ENCODE measurements around the gene SMYD3.

Gene SMYD3

GRCh38 chr1:245937316-245938045 lies 569.6 kb downstream of the SMYD3 start:
- Histone ChIP-seq H3K36me3 (ENCODE audit: control insufficient read depth, insufficient read depth, low read length) (no peaks in the 10 kb centered on the region), H3K4me1 (ENCODE audit: control insufficient read depth, insufficient read depth, low read length, poor library complexity, severe bottlenecking) (peaks cover 7% of the 10 kb centered on the region), H3K9me3 (ENCODE audit: control insufficient read depth, low read length) (no peaks in the 10 kb centered on the region), H3K4me3 (ENCODE audit: extremely low read depth, insufficient read depth, low read length, poor library complexity, severe bottlenecking) (no peak overlapping the region), H3K27ac (ENCODE audit: low read depth, low read length, severe bottlenecking) (no peak overlapping the region)
- WGBS, 2 experiments (ENCODE audit: insufficient coverage in 2 of 2), result 95 to 96% methylated on average over 2 to 6 of the region's 8 CpGs

GRCh38 chr1:245934409-245934808 lies 572.7 kb downstream of the SMYD3 start:
- Histone ChIP-seq H3K27ac (ENCODE audit: low read depth, low read length, severe bottlenecking) (no peak overlapping the region), H3K4me1 (ENCODE audit: control insufficient read depth, insufficient read depth, low read length, poor library complexity, severe bottlenecking) (no peaks in the 10 kb centered on the region)
- 95% methylated on average over 5 of the region's 7 CpGs; no CpG with 5 or more reads in 1 of the 2 experiments for WGBS, 2 experiments (ENCODE audit: insufficient coverage in 2 of 2)

GRCh38 chr1:245933431-245934045 lies 573.5 kb downstream of the SMYD3 start:
- no peaks in the 10 kb centered on the region for H3K36me3 ChIP-seq (ENCODE audit: control insufficient read depth, insufficient read depth, low read length)
- no peaks in the 10 kb centered on the region for H3K4me1 ChIP-seq (ENCODE audit: control insufficient read depth, insufficient read depth, low read length, poor library complexity, severe bottlenecking)
- H3K9me3 ChIP-seq (ENCODE audit: control insufficient read depth, low read length), result no peaks in the 10 kb centered on the region
- H3K4me3 ChIP-seq (ENCODE audit: extremely low read depth, insufficient read depth, low read length, poor library complexity, severe bottlenecking), result no peak overlapping the region
- 0% methylated on average over 1 of the region's 2 CpGs for WGBS, 2 experiments (ENCODE audit: insufficient coverage in 2 of 2)
- no peak overlapping the region for H3K27ac ChIP-seq (ENCODE audit: low read depth, low read length, severe bottlenecking)

More at GRCh38 chr1:245934409-245934808, 572.7 kb downstream of the SMYD3 start:
- H3K4me3 ChIP-seq (ENCODE audit: extremely low read depth, insufficient read depth, low read length, poor library complexity, severe bottlenecking), result no peak overlapping the region
- no peaks in the 10 kb centered on the region for H3K9me3 ChIP-seq (ENCODE audit: control insufficient read depth, low read length)
- no peaks in the 10 kb centered on the region for H3K36me3 ChIP-seq (ENCODE audit: control insufficient read depth, insufficient read depth, low read length)

- no peak overlapping the region for H3K27ac ChIP-seq (ENCODE audit: low read depth, low read length, severe bottlenecking)
- no peaks in the 10 kb centered on the region for H3K9me3 ChIP-seq (ENCODE audit: control insufficient read depth, low read length)
- H3K4me1 ChIP-seq (ENCODE audit: control insufficient read depth, insufficient read depth, low read length, poor library complexity, severe bottlenecking), result no peaks in the 10 kb centered on the region
- 90 to 92% methylated on average over 7 of the region's 8 CpGs for WGBS, 2 experiments (ENCODE audit: insufficient coverage in 2 of 2)
- no peak overlapping the region for H3K4me3 ChIP-seq (ENCODE audit: extremely low read depth, insufficient read depth, low read length, poor library complexity, severe bottlenecking)
- H3K36me3 ChIP-seq (ENCODE audit: control insufficient read depth, insufficient read depth, low read length), result no peaks in the 10 kb centered on the region
Observed at GRCh38 chr1:245932302-245932972, 574.6 kb downstream of the SMYD3 start.

GRCh38 chr1:245931450-245931849 lies 575.6 kb downstream of the SMYD3 start:
- Histone ChIP-seq H3K4me1 (ENCODE audit: control insufficient read depth, insufficient read depth, low read length, poor library complexity, severe bottlenecking) (no peaks in the 10 kb centered on the region), H3K36me3 (ENCODE audit: control insufficient read depth, insufficient read depth, low read length) (no peaks in the 10 kb centered on the region), H3K4me3 (ENCODE audit: extremely low read depth, insufficient read depth, low read length, poor library complexity, severe bottlenecking) (no peak overlapping the region), H3K9me3 (ENCODE audit: control insufficient read depth, low read length) (no peaks in the 10 kb centered on the region), H3K27ac (ENCODE audit: low read depth, low read length, severe bottlenecking) (no peak overlapping the region)
- WGBS, 2 experiments (ENCODE audit: insufficient coverage in 2 of 2), result 91 to 100% methylated on average over 1 to 3 of the region's 3 CpGs

GRCh38 chr1:245929224-245929623 lies 577.9 kb downstream of the SMYD3 start:
- H3K9me3 ChIP-seq (ENCODE audit: control insufficient read depth, low read length), result no peaks in the 10 kb centered on the region

GRCh38 chr1:245926888-245927287 lies 580.2 kb downstream of the SMYD3 start:
- Histone ChIP-seq H3K4me1 (ENCODE audit: control insufficient read depth, insufficient read depth, low read length, poor library complexity, severe bottlenecking) (no peaks in the 10 kb centered on the region), H3K27ac (ENCODE audit: low read depth, low read length, severe bottlenecking) (no peak overlapping the region), H3K9me3 (ENCODE audit: control insufficient read depth, low read length) (no peaks in the 10 kb centered on the region), H3K36me3 (ENCODE audit: control insufficient read depth, insufficient read depth, low read length) (no peaks in the 10 kb centered on the region), H3K4me3 (ENCODE audit: extremely low read depth, insufficient read depth, low read length, poor library complexity, severe bottlenecking) (no peak overlapping the region)
- 60 to 100% methylated on average over 2 of the region's 3 CpGs for WGBS, 2 experiments (ENCODE audit: insufficient coverage in 2 of 2)

More at GRCh38 chr1:245929224-245929623, 577.9 kb downstream of the SMYD3 start:
- 95% methylated on average over 5 to 7 of the region's 7 CpGs for WGBS, 2 experiments (ENCODE audit: insufficient coverage in 2 of 2)
- Histone ChIP-seq H3K36me3 (ENCODE audit: control insufficient read depth, insufficient read depth, low read length) (no peaks in the 10 kb centered on the region), H3K4me1 (ENCODE audit: control insufficient read depth, insufficient read depth, low read length, poor library complexity, severe bottlenecking) (no peaks in the 10 kb centered on the region), H3K4me3 (ENCODE audit: extremely low read depth, insufficient read depth, low read length, poor library complexity, severe bottlenecking) (no peak overlapping the region), H3K27ac (ENCODE audit: low read depth, low read length, severe bottlenecking) (no peak overlapping the region)

GRCh38 chr1:245923215-245923614 lies 583.9 kb downstream of the SMYD3 start:
- WGBS, 2 experiments (ENCODE audit: insufficient coverage in 2 of 2), result 85 to 96% methylated on average over 6 of the region's 7 CpGs
- no peaks in the 10 kb centered on the region for H3K9me3 ChIP-seq (ENCODE audit: control insufficient read depth, low read length)
- no peaks in the 10 kb centered on the region for H3K36me3 ChIP-seq (ENCODE audit: control insufficient read depth, insufficient read depth, low read length)
- H3K4me1 ChIP-seq (ENCODE audit: control insufficient read depth, insufficient read depth, low read length, poor library complexity, severe bottlenecking), result no peaks in the 10 kb centered on the region
- no peak overlapping the region for H3K27ac ChIP-seq (ENCODE audit: low read depth, low read length, severe bottlenecking)
- H3K4me3 ChIP-seq (ENCODE audit: extremely low read depth, insufficient read depth, low read length, poor library complexity, severe bottlenecking), result no peak overlapping the region

GRCh38 chr1:245921417-245921816 lies 585.7 kb downstream of the SMYD3 start:
- Histone ChIP-seq H3K9me3 (ENCODE audit: control insufficient read depth, low read length) (no peaks in the 10 kb centered on the region), H3K27ac (ENCODE audit: low read depth, low read length, severe bottlenecking) (no peak overlapping the region), H3K4me1 (ENCODE audit: control insufficient read depth, insufficient read depth, low read length, poor library complexity, severe bottlenecking) (no peaks in the 10 kb centered on the region), H3K4me3 (ENCODE audit: extremely low read depth, insufficient read depth, low read length, poor library complexity, severe bottlenecking) (no peak overlapping the region), H3K36me3 (ENCODE audit: control insufficient read depth, insufficient read depth, low read length) (no peaks in the 10 kb centered on the region)
- WGBS, 2 experiments (ENCODE audit: insufficient coverage in 2 of 2), result 100% methylated on average over 1 of the region's 2 CpGs; no CpG with 5 or more reads in 1 of the 2 experiments

- Histone ChIP-seq H3K4me1 (ENCODE audit: control insufficient read depth, insufficient read depth, low read length, poor library complexity, severe bottlenecking) (no peaks in the 10 kb centered on the region), H3K36me3 (ENCODE audit: control insufficient read depth, insufficient read depth, low read length) (no peaks in the 10 kb centered on the region), H3K4me3 (ENCODE audit: extremely low read depth, insufficient read depth, low read length, poor library complexity, severe bottlenecking) (no peak overlapping the region), H3K27ac (ENCODE audit: low read depth, low read length, severe bottlenecking) (no peak overlapping the region), H3K9me3 (ENCODE audit: control insufficient read depth, low read length) (no peaks in the 10 kb centered on the region)
- 72 to 80% methylated on average over 4 to 5 of the region's 6 CpGs for WGBS, 2 experiments (ENCODE audit: insufficient coverage in 2 of 2)
Observed at GRCh38 chr1:245917403-245917802, 589.7 kb downstream of the SMYD3 start.

Measured in mesodermal cell (in vitro differentiated cells).